Neuronal stem cell (in vitro differentiated cells): ENCODE results near the gene PDSS1.
"Not testable (repeated sequence)": the region's sequence is repeated elsewhere in the genome, so short reads cannot be mapped to it uniquely, and the experiment has no call there.

Source experiments
- DNase-seq: peaks from one replicate; pipeline ENCODE4 v3.0.0-alpha.2; 2013; ENCODE audit warnings: low spot score
- H2AFZ ChIP-seq: one replicate; pipeline ENCODE4 v1.6.1; 2013; ENCODE audit warnings: mild to moderate bottlenecking, low read length, inconsistent platforms
- H2AK5ac ChIP-seq: 2 replicates; pipeline ENCODE4 v1.6.1; 2013; ENCODE audit warnings: low read depth, mild to moderate bottlenecking, inconsistent platforms, low read length, moderate library complexity, mixed read lengths
- H2BK120ac ChIP-seq: 2 replicates; pipeline ENCODE4 v1.6.1; 2013; ENCODE audit warnings: low read depth, mild to moderate bottlenecking, inconsistent platforms, low read length, moderate library complexity, mixed read lengths
- H2BK12ac ChIP-seq: one replicate; pipeline ENCODE4 v1.6.1; 2013; ENCODE audit warnings: low read length, inconsistent platforms
- H2BK15ac ChIP-seq: 2 replicates; pipeline ENCODE4 v1.6.1; 2013; ENCODE audit warnings: mild to moderate bottlenecking, low read length, inconsistent platforms, mixed read lengths
- H2BK5ac ChIP-seq: one replicate; pipeline ENCODE4 v1.6.1; 2013; ENCODE audit warnings: inconsistent platforms, mild to moderate bottlenecking, low read length, moderate library complexity
- H3K14ac ChIP-seq: one replicate; pipeline ENCODE4 v1.6.1; 2013; ENCODE audit warnings: low read length, inconsistent platforms
- H3K18ac ChIP-seq: 2 replicates; pipeline ENCODE4 v1.6.1; 2013; ENCODE audit warnings: low read length, inconsistent platforms
- H3K23ac ChIP-seq: 2 replicates; pipeline ENCODE4 v1.6.1; 2013; ENCODE audit warnings: low read depth, mild to moderate bottlenecking, mixed read lengths, low read length, inconsistent platforms; ENCODE audit not compliant: poor library complexity
- H3K27ac ChIP-seq: replicated peaks from 3 replicates; pipeline ENCODE4 v1.5.1; 2013; ENCODE audit warnings: low read length, inconsistent platforms
- H3K27me3 ChIP-seq, 3 experiments: 2 replicates each; pipeline ENCODE4 v1.6.1; 2013; ENCODE audit warnings: low read length in 3 of 3, mild to moderate bottlenecking in 2 of 3, inconsistent platforms in 1 of 3, low read depth in 1 of 3, mixed read lengths in 1 of 3, moderate library complexity in 1 of 3; ENCODE audit not compliant: control insufficient read depth in 3 of 3, insufficient read depth in 3 of 3
- H3K36me3 ChIP-seq, 2 donors: replicated peaks in 1 of 2; 2 replicates each; pipeline ENCODE4 v1.6.1; 2013; ENCODE audit warnings: low read length in 2 of 2; ENCODE audit not compliant: control insufficient read depth in 2 of 2, insufficient read depth in 2 of 2
- H3K4ac ChIP-seq: 2 replicates; pipeline ENCODE4 v1.6.1; 2013; ENCODE audit warnings: inconsistent platforms, mild to moderate bottlenecking, low read length, moderate library complexity
- H3K4me1 ChIP-seq, 2 donors: 1 replicate in 1 of 2; 2 replicates in 1 of 2; pipeline ENCODE4 v1.6.1; 2013; ENCODE audit warnings: low read length in 2 of 2, low read depth in 1 of 2; ENCODE audit not compliant: control insufficient read depth in 2 of 2, insufficient read depth in 1 of 2
- H3K4me2 ChIP-seq: one replicate; pipeline ENCODE4 v1.6.1; 2013; ENCODE audit warnings: mild to moderate bottlenecking, low read length, inconsistent platforms; ENCODE audit not compliant: insufficient read depth, poor library complexity, severe bottlenecking
- H3K4me3 ChIP-seq, 2 donors: 2 replicates each; pipeline ENCODE4 v1.5.1; 2013; ENCODE audit warnings: low read length in 2 of 2, mild to moderate bottlenecking in 2 of 2, inconsistent platforms in 1 of 2, moderate library complexity in 1 of 2
- H3K79me1 ChIP-seq: one replicate; pipeline ENCODE4 v1.6.1; 2013; ENCODE audit warnings: low read depth, mild to moderate bottlenecking, inconsistent platforms, low read length, moderate library complexity
- H3K9ac ChIP-seq: one replicate; pipeline ENCODE4 v1.6.1; 2013; ENCODE audit warnings: mild to moderate bottlenecking, low read depth, low read length, inconsistent platforms; ENCODE audit not compliant: poor library complexity
- H3K9me3 ChIP-seq, 2 donors: replicated peaks in 1 of 2; 2 replicates each; pipeline versions ENCODE3 to v1.6.1; 2013; ENCODE audit warnings: low read length in 2 of 2, mild to moderate bottlenecking in 2 of 2, inconsistent platforms in 1 of 2, low read depth in 1 of 2, mixed read lengths in 1 of 2, moderate library complexity in 1 of 2; ENCODE audit not compliant: control insufficient read depth in 2 of 2, insufficient read depth in 1 of 2
- H4K8ac ChIP-seq: one replicate; pipeline ENCODE4 v1.6.1; 2013; ENCODE audit warnings: low read depth, mild to moderate bottlenecking, inconsistent platforms, low read length, moderate library complexity
- H4K91ac ChIP-seq: one replicate; pipeline ENCODE4 v1.6.1; 2013; ENCODE audit warnings: low read length, low read depth, mild to moderate bottlenecking, inconsistent platforms; ENCODE audit not compliant: poor library complexity
- WGBS, 2 donors: extraction: QIAGEN DNeasy Blood & Tissue Kit; methylation state at CpG; one replicate each; pipeline ENCODE4 v1.1.7; 2013; ENCODE audit warnings: missing lambda C conversion rate in 2 of 2, mixed read lengths in 1 of 2; ENCODE audit not compliant: insufficient read length in 2 of 2, insufficient replicate concordance in 1 of 2; ENCODE audit errors: extremely low coverage in 2 of 2; 5-methylcytosine and 5-hydroxymethylcytosine counted together

Gene PDSS1

DNA sequence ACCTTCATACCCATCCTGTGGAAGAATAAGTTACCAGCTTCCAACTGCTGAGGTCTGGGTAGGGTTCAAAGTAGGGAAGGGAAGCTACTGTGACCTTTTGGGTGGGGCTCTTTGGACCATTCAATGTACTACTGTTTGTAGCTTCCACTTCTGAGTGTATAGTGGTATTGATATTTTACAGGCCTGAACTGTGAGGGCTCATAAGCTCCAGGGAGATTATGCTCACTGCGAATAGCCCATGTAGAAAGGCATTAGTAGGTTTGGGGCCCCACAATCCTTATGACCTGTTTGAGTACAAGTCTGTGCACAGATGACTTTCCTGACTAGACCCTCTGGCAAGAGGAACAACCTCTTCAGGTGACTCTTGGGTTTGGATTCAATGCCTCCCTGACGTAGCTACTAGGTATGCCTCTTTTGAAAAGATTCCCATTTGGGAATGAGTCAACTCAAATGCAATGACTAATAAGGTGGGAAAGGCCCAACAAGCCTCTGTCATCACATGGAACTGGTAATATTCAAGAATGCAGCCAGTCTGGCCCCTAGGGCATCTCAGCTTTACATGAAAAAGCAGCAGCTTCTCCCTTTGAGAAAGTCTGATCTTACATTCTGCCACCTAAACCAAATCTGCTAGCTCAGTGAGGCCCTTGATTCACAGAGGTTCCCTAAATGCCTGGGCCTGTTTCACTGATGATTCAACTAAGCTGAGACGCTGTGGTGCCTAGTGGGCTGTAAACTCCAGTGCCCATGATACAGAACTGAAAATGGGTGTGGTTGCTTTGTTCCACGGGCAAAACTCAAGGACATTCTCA, 83.5 kb downstream of the PDSS1 start:
- H2BK15ac ChIP-seq: no peak overlapping the region

GRCh38 chr10:26781797-26782196, 84.3 kb downstream of the PDSS1 start:
- H2BK5ac ChIP-seq: no peak overlapping the region
- WGBS, 2 donors: no CpG with 5 or more reads among the region's 2 CpGs
- no peak overlapping the region for H3K4me3 ChIP-seq
- no peaks in the 10 kb centered on the region for H3K36me3 ChIP-seq
- no peak overlapping the region for H3K4ac ChIP-seq
- peaks cover 0 to 5% of the 10 kb centered on the region in 2 donors for H3K4me1 ChIP-seq
- no peak overlapping the region for H3K14ac ChIP-seq
- no peak overlapping the region for H2AFZ ChIP-seq
- no peak overlapping the region for H2BK120ac ChIP-seq
- H4K91ac ChIP-seq: no peak overlapping the region
- H3K23ac ChIP-seq: no peak overlapping the region
- no peak overlapping the region for H3K27ac ChIP-seq
- H3K18ac ChIP-seq: no peak overlapping the region
- no peak overlapping the region for H2BK15ac ChIP-seq
- H2AK5ac ChIP-seq: no peak overlapping the region
- no peak overlapping the region for H2BK12ac ChIP-seq
- no peak overlapping the region for H3K9ac ChIP-seq
- peaks cover 2% of the 10 kb centered on the region for H3K79me1 ChIP-seq
- H4K8ac ChIP-seq: no peak overlapping the region
- no peak overlapping the region for H3K4me2 ChIP-seq
- DNase-seq: no peak
- H3K27me3 ChIP-seq: no peaks in the 10 kb centered on the region
- no peaks in the 10 kb centered on the region for H3K9me3 ChIP-seq

More for the DNA sequence above, 83.5 kb downstream of the PDSS1 start:
- Histone ChIP-seq H2BK5ac (no peak overlapping the region), H3K4me1 (peaks cover 0 to 5% of the 10 kb centered on the region in 2 donors), H4K91ac (no peak overlapping the region), H3K4ac (no peak overlapping the region), H3K4me2 (no peak overlapping the region), H3K23ac (no peak overlapping the region), H4K8ac (no peak overlapping the region), H3K27me3 (no peaks in the 10 kb centered on the region), H3K79me1 (peaks cover 2% of the 10 kb centered on the region), H3K9ac (no peak overlapping the region), H3K14ac (no peak overlapping the region), H3K4me3 (no peak overlapping the region), H2BK12ac (no peak overlapping the region), H3K36me3 (no peaks in the 10 kb centered on the region), H2AFZ (no peak overlapping the region), H3K9me3 (no peaks in the 10 kb centered on the region), H3K18ac (no peak overlapping the region), H2BK120ac (no peak overlapping the region), H3K27ac (no peak overlapping the region), H2AK5ac (no peak overlapping the region)
- DNase-seq: no peak
- no CpG with 5 or more reads among the region's 4 CpGs for WGBS, 2 donors

- Histone ChIP-seq H3K14ac (no peak overlapping the region), H3K4me2 (no peak overlapping the region), H2AFZ (no peak overlapping the region), H3K36me3 (no peaks in the 10 kb centered on the region), H3K4ac (no peak overlapping the region), H3K9ac (no peak overlapping the region), H3K4me1 (peaks cover 0 to 5% of the 10 kb centered on the region in 2 donors), H4K91ac (no peak overlapping the region), H2BK120ac (no peak overlapping the region), H2BK12ac (no peak overlapping the region), H4K8ac (no peak overlapping the region), H3K27ac (no peak overlapping the region), H3K18ac (no peak overlapping the region), H3K4me3 (no peak overlapping the region), H3K23ac (no peak overlapping the region), H3K27me3 (no peaks in the 10 kb centered on the region), H3K9me3 (peaks cover 0 to 4% of the 10 kb centered on the region in 2 donors), H2BK5ac (no peak overlapping the region), H2BK15ac (no peak overlapping the region), H2AK5ac (no peak overlapping the region), H3K79me1 (no peaks in the 10 kb centered on the region)
- 100% methylated on average over 1 of the region's 3 CpGs for WGBS, 2 donors
- no peak for DNase-seq
These were observed 89.9 kb downstream of the PDSS1 start for GRCh38 chr10:26787362-26787761.

DNA sequence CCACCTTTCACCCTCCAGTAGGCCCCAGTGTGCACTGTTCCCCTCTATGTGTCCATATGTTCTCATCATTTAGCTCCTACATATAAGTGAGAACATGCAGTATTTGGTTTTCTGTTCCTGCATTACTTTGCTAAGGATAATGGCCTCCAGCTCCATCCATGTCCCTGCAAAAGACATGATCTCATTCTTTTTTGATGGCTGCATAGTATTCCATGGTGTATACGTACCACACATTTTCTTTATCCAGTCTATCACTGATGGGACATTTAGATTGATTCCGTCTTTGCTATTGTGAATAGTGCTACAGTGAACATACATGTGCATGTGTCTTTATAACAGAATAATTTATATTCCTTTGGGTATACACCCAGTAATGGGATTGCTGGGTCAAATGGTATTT, 92.3 kb downstream of the PDSS1 start:
- H3K4ac ChIP-seq, DNase-seq, H3K18ac ChIP-seq, H4K91ac ChIP-seq, H3K36me3 ChIP-seq, H2AK5ac ChIP-seq, H3K9me3 ChIP-seq, H3K9ac ChIP-seq, H3K4me2 ChIP-seq, H3K14ac ChIP-seq, H4K8ac ChIP-seq, H3K4me1 ChIP-seq, H2AFZ ChIP-seq, H3K23ac ChIP-seq, H2BK5ac ChIP-seq, H3K79me1 ChIP-seq, H3K27me3 ChIP-seq, H3K4me3 ChIP-seq, H2BK15ac ChIP-seq, H2BK120ac ChIP-seq, H2BK12ac ChIP-seq, H3K27ac ChIP-seq: not testable (repeated sequence)
- no CpG with 5 or more reads among the region's 2 CpGs for WGBS, 2 donors
